Activated CD4-positive, alpha-beta memory T cell treated with anti-CD3 and anti-CD28 coated beads for 36 hours (primary cell): ENCODE results near the gene DNPEP. TPM values are rescaled to one million over a fixed set of nuclear protein-coding genes. Genes with fewer than 3 reads are reported as not detected.

ENCODE experiments used
- CTCF ChIA-PET: fragments of 350-600 bp; sonication (Branson Sonifier 250); formaldehyde crosslinking; loops from one replicate; lab custom pipeline; 2021; ENCODE audit warnings: antibody characterized with exemption, inconsistent platforms; lab: Charles Lee
- POLR2A ChIA-PET: fragments of 350-600 bp; sonication (Branson Sonifier 250); formaldehyde crosslinking; loops from one replicate; lab custom pipeline; 2021; ENCODE audit warnings: antibody characterized with exemption; lab: Charles Lee
- DNase-seq: peaks from one replicate; pipeline ENCODE4 v3.0.0-alpha.2; 2020
- H3K27ac Mint-ChIP-seq: one replicate; pipeline ENCODE4 v1.8.0; 2021; ENCODE audit warnings: mixed read lengths
- H3K27me3 Mint-ChIP-seq: one replicate; pipeline ENCODE4 v1.8.0; 2021; ENCODE audit warnings: mixed read lengths
- H3K36me3 Mint-ChIP-seq: one replicate; pipeline ENCODE4 v1.8.0; 2021; ENCODE audit warnings: mixed read lengths
- H3K4me1 Mint-ChIP-seq: one replicate; pipeline ENCODE4 v1.8.0; 2021; ENCODE audit warnings: low read depth, mixed read lengths
- H3K4me3 Mint-ChIP-seq: one replicate; pipeline ENCODE4 v1.8.0; 2021; ENCODE audit warnings: mild to moderate bottlenecking, mixed read lengths
- H3K9me3 Mint-ChIP-seq: one replicate; pipeline ENCODE4 v1.8.0; 2021; ENCODE audit warnings: mixed read lengths
- intact Hi-C: fragments of 100-400 bp; cut with micrococcal nuclease; formaldehyde crosslinking; loops from one replicate; pipeline ENCODE4 v1.15.1; 2023
- total RNA-seq, 2 experiments: library from RNA; stranded (reverse); gene quantifications; one replicate each; pipeline ENCODE4 v1.2.3, GENCODE V29; 2021

Gene DNPEP
- total RNA-seq, 2 experiments from 2014 or later: 71.6 to 74.2 TPM

DNA sequence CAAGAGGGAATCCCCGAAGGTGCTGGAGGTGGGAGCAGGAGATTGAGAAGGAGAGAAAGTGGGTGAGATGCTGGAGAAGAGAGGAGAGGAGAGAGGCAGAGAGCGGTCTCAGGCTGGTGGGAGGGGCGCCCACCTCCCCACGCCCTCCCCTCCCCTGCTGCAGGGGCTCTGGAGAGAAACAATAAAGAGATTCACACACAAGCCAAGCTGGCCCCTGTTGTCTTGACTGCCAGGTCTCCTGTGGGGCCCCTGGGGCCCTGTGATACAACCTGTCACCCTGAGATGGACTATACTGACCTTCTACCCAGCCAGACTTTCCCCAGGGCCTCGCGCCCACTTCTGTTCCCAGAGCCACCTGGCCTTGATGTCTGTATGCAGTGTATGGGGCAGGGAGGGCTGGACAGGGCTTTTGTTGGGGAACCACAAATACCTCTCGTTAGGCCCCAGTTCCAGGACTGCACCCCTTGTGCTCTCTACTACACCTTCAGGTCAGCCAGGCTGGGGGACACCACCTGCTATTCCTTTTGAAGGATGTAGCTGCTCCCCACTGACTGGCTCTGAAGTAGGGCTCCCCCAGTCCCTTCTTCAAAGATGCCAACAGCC lies 38.9 kb upstream of the DNPEP start:
- CTCF ChIA-PET: no interaction called here
- DNase-seq: no peak

GRCh38 chr2:219426068-219426443 lies 38.3 kb upstream of the DNPEP start:
- Mint-ChIP-seq H3K9me3 (no peaks in the 10 kb centered on the region), H3K4me3 (no peak overlapping the region), H3K27me3 (peaks cover 19% of the 10 kb centered on the region), H3K36me3 (no peaks in the 10 kb centered on the region), H3K4me1 (no peaks in the 10 kb centered on the region), H3K27ac (no peak overlapping the region)
- ChIA-PET POLR2A (no interaction called here), CTCF (no interaction called here)
- DNase-seq: no peak
- intact Hi-C loops: no loop called here

More for the DNA sequence above, 38.9 kb upstream of the DNPEP start:
- H3K27me3 Mint-ChIP-seq: peaks cover 14% of the 10 kb centered on the region
- H3K4me3 Mint-ChIP-seq: no peak overlapping the region
- H3K4me1 Mint-ChIP-seq: no peaks in the 10 kb centered on the region
- intact Hi-C loops: no loop called here
- H3K36me3 Mint-ChIP-seq: no peaks in the 10 kb centered on the region
- POLR2A ChIA-PET: no interaction called here
- H3K9me3 Mint-ChIP-seq: no peaks in the 10 kb centered on the region
- H3K27ac Mint-ChIP-seq: no peak overlapping the region

- DNase-seq: no peak
- Mint-ChIP-seq H3K9me3 (no peaks in the 10 kb centered on the region), H3K4me1 (no peaks in the 10 kb centered on the region), H3K27ac (no peak overlapping the region), H3K27me3 (peaks cover 23% of the 10 kb centered on the region), H3K36me3 (no peaks in the 10 kb centered on the region), H3K4me3 (no peak overlapping the region)
- ChIA-PET CTCF (no interaction called here), POLR2A (no interaction called here)
- intact Hi-C loops: no loop called here
Measured at GRCh38 chr2:219425238-219426067, 37.7 kb upstream of the DNPEP start.

DNA sequence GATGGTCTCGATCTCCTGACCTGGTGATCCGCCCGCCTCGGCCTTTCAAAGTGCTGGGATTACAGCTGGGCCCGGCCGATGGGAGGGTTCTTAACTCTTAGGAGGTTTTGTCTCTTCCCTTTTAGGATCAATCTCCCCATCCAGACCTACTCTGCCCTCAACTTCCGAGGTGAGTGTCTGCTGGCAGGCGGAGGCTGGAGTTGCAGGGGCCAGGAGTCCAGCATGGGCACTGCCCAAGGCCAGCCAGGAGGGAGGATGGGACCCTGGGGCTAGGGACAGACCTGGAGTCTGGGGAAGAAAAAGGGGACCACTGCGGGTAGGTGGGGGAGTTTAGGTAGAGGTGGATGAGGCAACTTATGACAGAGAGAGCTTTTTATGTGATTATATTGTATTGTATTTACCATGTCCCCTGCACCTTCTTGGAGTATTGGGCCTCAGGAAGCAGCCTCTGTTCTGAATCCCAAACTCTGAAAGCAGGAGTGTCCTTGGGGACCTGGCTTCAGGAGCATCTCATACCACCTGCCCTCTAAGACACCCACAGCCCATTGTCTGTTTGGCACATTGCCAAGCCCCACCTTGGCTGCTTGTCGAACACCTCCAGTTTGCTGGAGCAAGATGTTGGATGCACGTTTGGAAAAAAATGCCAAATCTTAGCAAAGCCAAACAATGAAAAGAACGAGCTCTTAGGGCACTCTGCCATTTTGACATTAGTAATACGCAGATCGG lies 36.1 kb upstream of the DNPEP start:
- Mint-ChIP-seq H3K9me3 (no peaks in the 10 kb centered on the region), H3K27me3 (peaks cover 36% of the 10 kb centered on the region), H3K27ac (no peak overlapping the region), H3K4me1 (peaks cover 2% of the 10 kb centered on the region), H3K36me3 (no peaks in the 10 kb centered on the region), H3K4me3 (no peak overlapping the region)
- CTCF ChIA-PET: no interaction called here
- no peak for DNase-seq
- intact Hi-C loops: no loop called here
- POLR2A ChIA-PET: no interaction called here

DNA sequence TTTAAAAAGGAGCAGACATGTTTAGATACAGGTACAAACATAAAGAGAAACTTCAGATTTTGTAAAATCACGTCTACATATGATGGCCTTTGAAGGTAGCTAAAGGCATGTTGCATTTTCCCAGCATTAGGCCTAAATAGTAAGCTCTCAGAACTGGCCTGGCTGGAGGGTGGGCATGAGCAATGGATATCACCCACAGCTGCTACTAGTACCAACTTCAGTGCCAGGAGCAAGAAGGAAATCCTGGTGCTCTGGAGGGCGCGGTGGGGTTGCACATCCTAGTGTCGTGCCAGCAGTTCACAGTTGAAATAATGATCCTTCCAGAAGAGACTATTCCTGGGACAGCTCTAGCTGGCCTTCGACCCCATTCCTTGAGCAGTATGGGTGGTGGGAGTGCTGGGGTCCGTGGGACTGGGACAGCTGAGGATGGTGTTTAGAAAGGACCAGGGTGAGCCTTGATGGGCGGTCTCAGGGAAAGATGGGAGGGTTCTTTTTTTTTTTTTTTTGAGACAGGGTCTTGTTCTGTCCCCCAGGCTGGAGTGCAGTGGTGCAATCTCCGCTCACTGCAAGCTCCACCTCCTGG lies 35.3 kb upstream of the DNPEP start:
- DNase-seq: no peak
- no peak overlapping the region for H3K4me3 Mint-ChIP-seq
- intact Hi-C loops: no loop called here
- H3K36me3 Mint-ChIP-seq: no peaks in the 10 kb centered on the region
- ChIA-PET POLR2A (no interaction called here), CTCF (no interaction called here)
- no peak overlapping the region for H3K27ac Mint-ChIP-seq
- H3K9me3 Mint-ChIP-seq: no peaks in the 10 kb centered on the region
- peaks cover 2% of the 10 kb centered on the region for H3K4me1 Mint-ChIP-seq
- peaks cover 36% of the 10 kb centered on the region for H3K27me3 Mint-ChIP-seq

DNA sequence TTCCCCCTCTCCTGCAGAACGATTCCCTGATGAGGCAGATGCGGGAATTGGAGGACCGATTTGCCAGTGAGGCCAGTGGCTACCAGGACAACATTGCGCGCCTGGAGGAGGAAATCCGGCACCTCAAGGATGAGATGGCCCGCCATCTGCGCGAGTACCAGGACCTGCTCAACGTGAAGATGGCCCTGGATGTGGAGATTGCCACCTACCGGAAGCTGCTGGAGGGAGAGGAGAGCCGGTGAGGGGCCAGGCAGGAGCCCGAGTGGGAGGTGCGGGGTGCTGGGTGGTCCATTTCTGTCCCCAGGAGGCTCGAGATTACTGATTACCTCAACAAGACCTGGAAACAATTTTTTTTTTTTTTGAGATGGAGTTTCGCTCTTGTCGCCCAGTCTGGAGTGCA lies 33.6 kb upstream of the DNPEP start:
- DNase-seq: no peak
- no peak overlapping the region for H3K4me3 Mint-ChIP-seq
- intact Hi-C loops: no loop called here
- no peaks in the 10 kb centered on the region for H3K36me3 Mint-ChIP-seq
- ChIA-PET POLR2A (no interaction called here), CTCF (no interaction called here)
- H3K4me1 Mint-ChIP-seq: peaks cover 2% of the 10 kb centered on the region
- H3K27ac Mint-ChIP-seq: no peak overlapping the region
- no peaks in the 10 kb centered on the region for H3K9me3 Mint-ChIP-seq
- peaks cover 36% of the 10 kb centered on the region for H3K27me3 Mint-ChIP-seq

DNA sequence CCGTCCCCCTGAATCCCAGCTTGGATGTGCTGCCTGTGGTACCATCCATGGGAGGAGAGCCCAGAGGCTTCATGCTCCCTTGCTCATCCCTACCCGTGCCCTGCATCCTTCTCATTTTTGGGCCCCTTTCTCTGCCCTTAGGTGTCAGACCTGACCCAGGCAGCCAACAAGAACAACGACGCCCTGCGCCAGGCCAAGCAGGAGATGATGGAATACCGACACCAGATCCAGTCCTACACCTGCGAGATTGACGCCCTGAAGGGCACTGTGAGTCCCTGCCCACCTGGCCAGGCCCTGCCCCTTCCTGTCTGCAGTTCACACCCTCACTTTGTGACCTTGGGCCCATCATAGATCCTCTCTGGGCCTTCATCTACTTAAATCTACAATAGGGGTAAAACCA lies 33.0 kb upstream of the DNPEP start:
- Mint-ChIP-seq H3K4me1 (peaks cover 2% of the 10 kb centered on the region), H3K27ac (no peak overlapping the region), H3K9me3 (no peaks in the 10 kb centered on the region), H3K27me3 (peaks cover 34% of the 10 kb centered on the region), H3K36me3 (no peaks in the 10 kb centered on the region), H3K4me3 (no peak overlapping the region)
- intact Hi-C loops: no loop called here
- POLR2A ChIA-PET: no interaction called here
- CTCF ChIA-PET: no interaction called here
- DNase-seq: no peak

DNA sequence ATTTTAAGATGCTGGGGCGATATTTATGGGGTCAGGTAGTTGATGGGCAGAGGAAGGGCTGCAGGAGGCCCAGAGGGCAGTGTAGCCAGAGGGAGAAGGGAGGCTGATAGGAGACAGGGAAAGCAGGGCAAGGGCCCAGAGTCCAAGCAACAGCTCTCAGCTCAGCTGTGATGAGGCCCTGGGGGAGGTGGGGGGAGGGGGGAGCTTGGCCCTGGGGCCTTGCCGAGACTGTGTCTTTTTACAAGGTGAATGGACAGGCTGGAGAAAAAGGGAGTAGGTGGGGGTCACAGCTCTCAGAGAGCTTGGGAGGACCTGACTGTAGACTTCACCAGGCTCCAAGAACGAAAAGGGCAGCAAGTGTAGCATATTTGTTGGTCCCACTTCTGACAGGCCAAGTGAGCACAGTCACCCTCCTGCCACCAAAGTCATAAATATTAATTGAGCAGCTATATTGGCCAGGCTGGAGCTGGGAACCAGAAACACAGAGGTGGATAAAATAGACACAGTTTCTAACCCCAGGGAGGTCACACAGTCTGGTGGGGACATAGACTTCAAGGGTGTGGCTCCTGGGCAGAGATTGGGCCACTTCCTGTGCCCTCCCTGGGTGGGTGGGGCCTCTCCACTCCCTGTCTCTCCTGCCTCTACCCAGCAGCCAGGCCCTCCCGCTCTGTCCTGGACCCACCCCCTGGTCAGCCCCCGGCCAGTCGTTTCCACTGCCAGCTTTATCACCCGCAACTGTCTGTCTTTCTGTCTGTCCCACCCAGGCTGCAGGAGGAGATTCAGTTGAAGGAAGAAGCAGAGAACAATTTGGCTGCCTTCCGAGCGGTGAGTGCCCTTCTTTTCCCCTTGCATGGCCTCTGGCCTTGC lies 31.9 kb upstream of the DNPEP start:
- CTCF ChIA-PET: interaction anchor here (0.7 to 1.3 kb wide), 3 partner anchors 11 to 38 kb away, joined by 3 read pairs; no protein-coding TSS in a partner anchor
- DNase-seq: no peak
- H3K4me1 Mint-ChIP-seq: peaks cover 2% of the 10 kb centered on the region
- intact Hi-C loops: no loop called here
- H3K27ac Mint-ChIP-seq: no peak overlapping the region
- no peaks in the 10 kb centered on the region for H3K36me3 Mint-ChIP-seq
- no peak overlapping the region for H3K4me3 Mint-ChIP-seq
- POLR2A ChIA-PET: no interaction called here
- H3K27me3 Mint-ChIP-seq: peaks cover 32% of the 10 kb centered on the region
- no peaks in the 10 kb centered on the region for H3K9me3 Mint-ChIP-seq

DNA sequence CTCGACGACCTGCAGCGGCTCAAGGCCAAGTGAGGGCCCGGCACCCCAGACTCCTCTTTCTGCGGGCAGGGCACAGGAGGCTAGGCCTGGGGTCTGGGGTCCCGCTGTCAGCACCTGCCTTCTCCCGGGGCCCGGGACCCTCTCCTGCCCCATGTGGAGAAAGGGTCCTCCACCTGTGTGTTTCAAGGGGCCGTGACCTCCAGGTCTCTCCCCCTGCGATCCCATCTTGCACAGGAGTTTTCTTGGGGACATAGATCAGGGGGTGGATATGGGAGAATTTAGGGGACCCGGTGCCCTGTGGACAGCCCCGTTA lies 31.3 kb upstream of the DNPEP start:
- H3K4me3 Mint-ChIP-seq: no peak overlapping the region
- no peak overlapping the region for H3K27ac Mint-ChIP-seq
- ChIA-PET CTCF (interaction anchor here (0.7 to 1.3 kb wide), 4 partner anchors 12 to 39 kb away, joined by 3 read pairs; no protein-coding TSS in a partner anchor), POLR2A (no interaction called here)
- peaks cover 2% of the 10 kb centered on the region for H3K4me1 Mint-ChIP-seq
- intact Hi-C loops: no loop called here
- no peak for DNase-seq
- peaks cover 33% of the 10 kb centered on the region for H3K27me3 Mint-ChIP-seq
- no peaks in the 10 kb centered on the region for H3K9me3 Mint-ChIP-seq
- no peaks in the 10 kb centered on the region for H3K36me3 Mint-ChIP-seq

DNA sequence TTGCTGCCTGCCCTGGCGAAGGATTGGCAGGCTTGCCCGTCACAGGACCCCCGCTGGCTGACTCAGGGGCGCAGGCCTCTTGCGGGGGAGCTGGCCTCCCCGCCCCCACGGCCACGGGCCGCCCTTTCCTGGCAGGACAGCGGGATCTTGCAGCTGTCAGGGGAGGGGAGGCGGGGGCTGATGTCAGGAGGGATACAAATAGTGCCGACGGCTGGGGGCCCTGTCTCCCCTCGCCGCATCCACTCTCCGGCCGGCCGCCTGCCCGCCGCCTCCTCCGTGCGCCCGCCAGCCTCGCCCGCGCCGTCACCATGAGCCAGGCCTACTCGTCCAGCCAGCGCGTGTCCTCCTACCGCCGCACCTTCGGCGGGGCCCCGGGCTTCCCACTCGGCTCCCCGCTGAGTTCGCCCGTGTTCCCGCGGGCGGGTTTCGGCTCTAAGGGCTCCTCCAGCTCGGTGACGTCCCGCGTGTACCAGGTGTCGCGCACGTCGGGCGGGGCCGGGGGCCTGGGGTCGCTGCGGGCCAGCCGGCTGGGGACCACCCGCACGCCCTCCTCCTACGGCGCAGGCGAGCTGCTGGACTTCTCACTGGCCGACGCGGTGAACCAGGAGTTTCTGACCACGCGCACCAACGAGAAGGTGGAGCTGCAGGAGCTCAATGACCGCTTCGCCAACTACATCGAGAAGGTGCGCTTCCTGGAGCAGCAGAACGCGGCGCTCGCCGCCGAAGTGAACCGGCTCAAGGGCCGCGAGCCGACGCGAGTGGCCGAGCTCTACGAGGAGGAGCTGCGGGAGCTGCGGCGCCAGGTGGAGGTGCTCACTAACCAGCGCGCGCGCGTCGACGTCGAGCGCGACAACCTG lies 30.7 kb upstream of the DNPEP start, which contains the start of gene DES:
Gene DES (plus strand): TSS at position 223 of the 857 bp plus-strand sequence. CDS start 86 bp downstream, at position 309.
- ChIA-PET POLR2A (no interaction called here), CTCF (interaction anchor here (0.7 to 1.3 kb wide), 5 partner anchors 12 to 40 kb away, joined by 3 read pairs; no protein-coding TSS in a partner anchor)
- intact Hi-C loops: no loop called here
- Mint-ChIP-seq H3K27me3 (peaks cover 33% of the 10 kb centered on the region), H3K36me3 (no peaks in the 10 kb centered on the region), H3K27ac (no peak within 1 kb of the TSS), H3K9me3 (no peaks in the 10 kb centered on the region), H3K4me1 (peaks cover 2% of the 10 kb centered on the region), H3K4me3 (no peak within 1 kb of the TSS)
- DNase-seq: no peak

GRCh38 chr2:219417374-219417773 lies 29.7 kb upstream of the DNPEP start:
- peaks cover 32% of the 10 kb centered on the region for H3K27me3 Mint-ChIP-seq
- intact Hi-C loops: no loop called here

More at GRCh38 chr2:219417374-219417773, 29.7 kb upstream of the DNPEP start:
- POLR2A ChIA-PET: no interaction called here
- CTCF ChIA-PET: interaction anchor here (0.6 to 1.1 kb wide), 3 partner anchors 14 to 125 kb away, joined by 3 to 4 read pairs (median 3); no protein-coding TSS in a partner anchor
- no peak overlapping the region for H3K27ac Mint-ChIP-seq
- peaks cover 2% of the 10 kb centered on the region for H3K4me1 Mint-ChIP-seq
- no peaks in the 10 kb centered on the region for H3K36me3 Mint-ChIP-seq
- H3K4me3 Mint-ChIP-seq: no peak overlapping the region
- peaks cover 3% of the 10 kb centered on the region for H3K9me3 Mint-ChIP-seq
- no peak for DNase-seq
